Hepatocyte (in vitro differentiated cells): Measurements from ENCODE around the gene ATP5IF1. TPM values are rescaled to one million over a fixed set of nuclear protein-coding genes. Genes with fewer than 3 reads are reported as not detected.
A peak's percentile ranks its signal among the peaks of the same experiment; 100 is the strongest.

Source experiments
- DNase-seq: peaks from one replicate; pipeline ENCODE4 v3.0.0-alpha.2; 2016; ENCODE audit warnings: low spot score
- H2AFZ ChIP-seq: fragments of 200-600 bp; sonication (generic); 2 replicates; pipeline ENCODE4 v1.6.0; 2016; ENCODE audit warnings: antibody characterized with exemption, mild to moderate bottlenecking
- H3K27ac ChIP-seq: fragments of 200-600 bp; sonication (generic); 2 replicates; pipeline ENCODE4 v1.5.1; 2016; ENCODE audit warnings: mild to moderate bottlenecking
- H3K27me3 ChIP-seq: fragments of 200-600 bp; sonication (generic); 2 replicates; pipeline ENCODE4 v1.6.1; 2016
- H3K36me3 ChIP-seq: fragments of 200-600 bp; sonication (generic); replicated peaks from 2 replicates; pipeline ENCODE4 v1.5.1; 2016; ENCODE audit warnings: low read depth; ENCODE audit not compliant: insufficient read depth
- H3K4me1 ChIP-seq: fragments of 200-600 bp; sonication (generic); 2 replicates; pipeline ENCODE4 v1.5.1; 2016; ENCODE audit warnings: mild to moderate bottlenecking, moderate library complexity; ENCODE audit not compliant: insufficient read depth
- H3K4me2 ChIP-seq: fragments of 200-600 bp; sonication (generic); 2 replicates; pipeline ENCODE4 v1.6.0; 2016
- H3K4me3 ChIP-seq: fragments of 200-600 bp; sonication (generic); 2 replicates; pipeline ENCODE4 v1.5.1; 2016; ENCODE audit warnings: mild to moderate bottlenecking
- H3K79me2 ChIP-seq: fragments of 200-600 bp; sonication (generic); 2 replicates; pipeline ENCODE4 v1.6.0; 2017; ENCODE audit warnings: mild to moderate bottlenecking
- H3K9me2 ChIP-seq: fragments of 200-600 bp; sonication (generic); replicated peaks from 2 replicates; pipeline ENCODE4 v1.6.0; 2017; ENCODE audit warnings: mild to moderate bottlenecking; ENCODE audit not compliant: insufficient read depth
- H3K9me3 ChIP-seq: fragments of 200-600 bp; sonication (generic); 2 replicates; pipeline ENCODE4 v1.5.1; 2016; ENCODE audit warnings: low read depth, mild to moderate bottlenecking
- H4K20me1 ChIP-seq: fragments of 200-600 bp; sonication (generic); 2 replicates; pipeline ENCODE4 v1.6.0; 2016; ENCODE audit warnings: mild to moderate bottlenecking; ENCODE audit not compliant: insufficient read depth, poor library complexity, severe bottlenecking
- CTCF ChIP-seq: fragments of 200-600 bp; sonication (generic); IDR thresholded peaks from 2 replicates; pipeline ENCODE4 v1.5.1; 2016; ENCODE audit warnings: antibody characterized with exemption, mild to moderate bottlenecking; ENCODE audit not compliant: poor library complexity
- EZH2 ChIP-seq: fragments of 200-600 bp; sonication (generic); IDR thresholded peaks from 2 replicates; pipeline ENCODE4 v1.6.1; 2016; ENCODE audit warnings: antibody characterized with exemption, mild to moderate bottlenecking, borderline replicate concordance
- EZH2phosphoT487 ChIP-seq: fragments of 200-600 bp; sonication (generic); IDR thresholded peaks from one replicate; pipeline ENCODE4 v1.6.1; 2018; ENCODE audit warnings: antibody characterized with exemption, mild to moderate bottlenecking, low read depth, moderate library complexity; ENCODE audit not compliant: unreplicated experiment, severe bottlenecking
- WGBS: methylation state at CpG from one replicate; pipeline ENCODE4 v1.1.6; 2016; ENCODE audit warnings: low lambda C conversion rate; ENCODE audit errors: missing lambda C conversion rate; 5-methylcytosine and 5-hydroxymethylcytosine counted together
- polyA plus RNA-seq: library from polyadenylated mRNA; unstranded; fragments of >200 nt; fragmentation: Nextera tagmentation; extraction: Ambion mirVana; gene quantifications from 2 replicates; pipeline ENCODE4 v1.2.1, GENCODE V29; 2016
- total RNA-seq: library from RNA; depleted of rRNA; stranded (reverse); fragments of >200 nt; gene quantifications from 2 replicates; pipeline ENCODE4 v1.2.3, GENCODE V29; 2014

The ATP5IF1 gene
- total and polyA plus RNA-seq, 2 experiments from 2014 or later: 249 to 503 TPM

- Histone ChIP-seq H3K79me2 (peaks cover 3% of the 10 kb centered on the region), H3K9me3 (no peaks in the 10 kb centered on the region), H3K4me1 (peaks cover 36% of the 10 kb centered on the region), H2AFZ (peak overlapping the region; percentile 68), H3K9me2 (no peaks in the 10 kb centered on the region), H4K20me1 (no peaks in the 10 kb centered on the region), H3K27ac (peak overlapping the region; percentile 77), H3K27me3 (no peaks in the 10 kb centered on the region), H3K4me3 (no peak overlapping the region), H3K4me2 (peak overlapping the region; percentile 66), H3K36me3 (no peaks in the 10 kb centered on the region)
- 79% methylated on average over 11 of the region's 11 CpGs for WGBS
- TF ChIP-seq CTCF (no peak), EZH2 (no peak), EZH2phosphoT487 (no peak)
- no peak for DNase-seq
Measured at GRCh38 chr1:28247612-28248272, 11.8 kb downstream of the ATP5IF1 start.

- peaks cover 3% of the 10 kb centered on the region for H3K79me2 ChIP-seq
- no peaks in the 10 kb centered on the region for H3K36me3 ChIP-seq
- peak overlapping the region; percentile 78 for H3K4me2 ChIP-seq
- H3K9me3 ChIP-seq: no peaks in the 10 kb centered on the region
- DNase-seq: peak; percentile 85
- H3K9me2 ChIP-seq: no peaks in the 10 kb centered on the region
- no peak for TF ChIP-seq EZH2phosphoT487
- peak; percentile 98 for TF ChIP-seq CTCF
- peak overlapping the region; percentile 68 for H2AFZ ChIP-seq
- no peaks in the 10 kb centered on the region for H3K27me3 ChIP-seq
- peaks cover 32% of the 10 kb centered on the region for H3K4me1 ChIP-seq
- WGBS: 12% methylated on average over 12 of the region's 12 CpGs
- H3K4me3 ChIP-seq: peak overlapping the region; percentile 21
- H3K27ac ChIP-seq: peak overlapping the region; percentile 77
- no peaks in the 10 kb centered on the region for H4K20me1 ChIP-seq
Measured at GRCh38 chr1:28248273-28249012, 12.5 kb downstream of the ATP5IF1 start.

GRCh38 chr1:28249013-28249865 lies 13.3 kb downstream of the ATP5IF1 start:
- peak; percentile 63 for DNase-seq
- peaks cover 29% of the 10 kb centered on the region for H3K4me1 ChIP-seq
- 46% methylated on average over 3 of the region's 3 CpGs for WGBS
- H3K9me2 ChIP-seq: no peaks in the 10 kb centered on the region
- no peak for TF ChIP-seq EZH2
- TF ChIP-seq EZH2phosphoT487: no peak
- no peak for TF ChIP-seq CTCF
- H2AFZ ChIP-seq: peak overlapping the region; percentile 68
- no peaks in the 10 kb centered on the region for H4K20me1 ChIP-seq
- peaks cover 3% of the 10 kb centered on the region for H3K79me2 ChIP-seq
- H3K4me3 ChIP-seq: peak overlapping the region; percentile 21
- no peaks in the 10 kb centered on the region for H3K27me3 ChIP-seq
- H3K9me3 ChIP-seq: no peaks in the 10 kb centered on the region
- H3K4me2 ChIP-seq: peak overlapping the region; percentile 78
- peak overlapping the region; percentile 77 for H3K27ac ChIP-seq
- H3K36me3 ChIP-seq: no peaks in the 10 kb centered on the region
